ENCODE data around the gene CCM2.

CCM2 gene

GRCh38 chr7:44969701-44970522, 30.1 kb upstream of the CCM2 start:
- no peak for DNase-seq (ENCODE audit: low read depth)
- TF ChIP-seq, protein P1, sequence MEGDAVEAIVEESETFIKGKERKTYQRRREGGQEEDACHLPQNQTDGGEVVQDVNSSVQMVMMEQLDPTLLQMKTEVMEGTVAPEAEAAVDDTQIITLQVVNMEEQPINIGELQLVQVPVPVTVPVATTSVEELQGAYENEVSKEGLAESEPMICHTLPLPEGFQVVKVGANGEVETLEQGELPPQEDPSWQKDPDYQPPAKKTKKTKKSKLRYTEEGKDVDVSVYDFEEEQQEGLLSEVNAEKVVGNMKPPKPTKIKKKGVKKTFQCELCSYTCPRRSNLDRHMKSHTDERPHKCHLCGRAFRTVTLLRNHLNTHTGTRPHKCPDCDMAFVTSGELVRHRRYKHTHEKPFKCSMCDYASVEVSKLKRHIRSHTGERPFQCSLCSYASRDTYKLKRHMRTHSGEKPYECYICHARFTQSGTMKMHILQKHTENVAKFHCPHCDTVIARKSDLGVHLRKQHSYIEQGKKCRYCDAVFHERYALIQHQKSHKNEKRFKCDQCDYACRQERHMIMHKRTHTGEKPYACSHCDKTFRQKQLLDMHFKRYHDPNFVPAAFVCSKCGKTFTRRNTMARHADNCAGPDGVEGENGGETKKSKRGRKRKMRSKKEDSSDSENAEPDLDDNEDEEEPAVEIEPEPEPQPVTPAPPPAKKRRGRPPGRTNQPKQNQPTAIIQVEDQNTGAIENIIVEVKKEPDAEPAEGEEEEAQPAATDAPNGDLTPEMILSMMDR (IDR thresholded peaks at IDR 0.05; ENCODE audit: low read length, missing control alignments) = no peak
- H3K4me3 ChIP-seq (replicated peaks; ENCODE audit: low read depth, low read length) = no peak overlapping the region

- H3K4me3 ChIP-seq (replicated peaks; ENCODE audit: low read depth, low read length) = no peak overlapping the region
- TF ChIP-seq, protein P1 (IDR thresholded peaks at IDR 0.05; ENCODE audit: low read length, missing control alignments) = no peak
- DNase-seq (ENCODE audit: low read depth) = no peak
These were observed 29.4 kb upstream of the CCM2 start for GRCh38 chr7:44970523-44971051.

DNA sequence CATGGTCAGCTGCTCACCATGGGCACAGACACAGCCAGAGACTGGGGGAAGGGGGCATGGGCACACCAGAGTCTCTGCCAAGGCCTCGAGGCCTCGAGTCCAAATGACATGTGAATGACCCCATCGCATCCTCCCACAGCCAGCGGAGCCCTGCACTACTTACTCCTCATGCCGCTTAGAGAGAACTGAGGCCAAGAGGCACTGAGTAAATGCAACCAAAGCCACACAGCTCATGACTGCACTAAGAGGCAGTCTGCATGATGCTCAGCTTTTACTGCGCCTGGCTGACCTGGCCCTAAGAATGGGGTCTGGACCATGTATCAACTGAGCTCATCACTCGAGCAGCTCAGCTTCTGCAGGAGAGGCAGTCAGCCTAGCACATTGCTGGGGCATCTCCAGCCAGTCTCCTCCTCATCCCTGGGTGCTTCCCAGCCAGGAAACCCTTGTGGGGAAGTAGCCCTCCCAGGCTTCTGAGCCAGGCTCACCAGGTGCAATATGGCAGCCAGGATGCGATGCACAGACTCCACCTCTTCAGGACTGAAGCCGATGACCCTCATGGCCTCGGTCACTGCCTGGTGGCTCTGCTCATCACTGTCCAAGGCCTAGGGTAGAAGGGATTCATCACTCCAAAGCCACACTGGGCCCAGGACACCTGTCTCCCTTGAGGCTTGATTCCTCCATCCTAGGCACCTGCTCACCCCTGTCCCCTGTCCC, 28.7 kb upstream of the CCM2 start:
- H3K4me3 ChIP-seq (replicated peaks; ENCODE audit: low read depth, low read length) = no peak overlapping the region
- TF ChIP-seq, protein P1 (IDR thresholded peaks at IDR 0.05; ENCODE audit: low read length, missing control alignments) = no peak
- no peak for DNase-seq (ENCODE audit: low read depth)

GRCh38 chr7:44971902-44972441, 28.0 kb upstream of the CCM2 start:
- no peak overlapping the region for H3K4me3 ChIP-seq (replicated peaks; ENCODE audit: low read depth, low read length)
- no peak for DNase-seq (ENCODE audit: low read depth)
- TF ChIP-seq, protein P1 (IDR thresholded peaks at IDR 0.05; ENCODE audit: low read length, missing control alignments) = no peak

DNA sequence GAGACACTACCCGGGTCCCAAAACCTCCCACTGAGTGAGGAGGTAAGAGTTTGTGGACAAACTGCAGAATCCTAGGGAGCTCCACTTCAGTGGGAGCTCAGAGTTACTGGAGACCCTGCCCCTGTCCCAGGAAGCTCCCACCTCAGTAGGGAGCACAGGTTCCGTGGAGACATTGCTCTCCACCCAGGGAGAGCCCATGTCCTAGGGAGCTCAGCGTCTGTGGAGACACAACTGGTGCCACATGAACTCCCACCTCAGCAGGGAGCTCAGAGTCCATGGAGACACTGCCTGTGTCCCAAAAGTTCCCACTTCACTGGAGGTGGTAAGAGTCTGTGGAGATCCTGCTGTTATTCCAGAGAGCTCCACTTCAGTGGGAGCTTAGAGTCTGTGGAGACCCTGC, 27.4 kb upstream of the CCM2 start:
- no peak for DNase-seq (ENCODE audit: low read depth)
- TF ChIP-seq, protein P1 (IDR thresholded peaks at IDR 0.05; ENCODE audit: low read length, missing control alignments) = no peak
- no peak overlapping the region for H3K4me3 ChIP-seq (replicated peaks; ENCODE audit: low read depth, low read length)

DNA sequence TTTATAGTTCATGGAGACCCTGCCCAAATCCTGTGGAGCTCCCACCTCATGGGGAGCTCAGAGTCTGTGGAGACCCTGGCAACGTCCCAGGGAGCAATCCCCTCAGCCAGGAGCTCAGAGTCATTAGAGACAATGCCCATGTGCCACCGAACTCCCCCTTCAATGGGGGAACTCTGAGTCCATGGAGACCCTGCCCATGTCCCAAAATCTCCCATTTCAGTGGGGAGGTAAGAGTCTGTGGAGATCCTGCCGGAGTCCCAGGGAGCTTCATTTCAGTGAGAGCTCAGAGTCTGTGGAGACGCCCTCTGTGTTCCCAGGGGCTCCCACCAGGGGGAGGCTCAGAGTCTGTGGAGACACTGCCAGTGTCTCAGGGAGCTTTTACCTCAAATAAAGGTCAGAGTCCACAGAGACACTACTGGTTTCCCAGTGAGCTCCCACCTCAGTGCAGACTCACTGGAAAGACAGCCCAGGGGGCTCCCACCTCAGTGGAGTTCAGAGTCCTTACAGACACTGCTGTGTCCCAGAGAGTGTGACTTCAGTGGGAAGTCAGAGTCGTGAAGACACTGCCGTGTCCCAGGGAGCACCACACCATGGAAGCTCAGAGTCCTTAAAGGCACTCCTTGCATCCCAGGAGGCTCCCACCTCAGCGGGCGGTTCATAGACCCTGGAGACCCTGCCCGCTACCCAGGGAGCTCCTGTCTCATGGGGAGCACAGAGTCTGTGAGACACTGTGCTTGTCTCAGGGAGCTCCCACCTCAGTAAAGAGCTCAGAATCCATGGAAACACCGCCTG, 26.2 kb upstream of the CCM2 start:
- H3K4me3 ChIP-seq (replicated peaks; ENCODE audit: low read depth, low read length) = no peak overlapping the region
- peak; percentile 49 for DNase-seq (ENCODE audit: low read depth)
- TF ChIP-seq, protein P1 (IDR thresholded peaks at IDR 0.05; ENCODE audit: low read length, missing control alignments) = peak; percentile 79
